Tibial artery (tissue), 4 donors: ENCODE measurements around the gene SSC5D.

Experiments used
- DNase-seq, 2 donors: peaks; one replicate each; pipeline ENCODE4 v3.0.0-alpha.2; 2019
- H3K27ac ChIP-seq, 2 donors: fragments of 200-600 bp; sonication (generic) in 1 of 2; 1 replicate in 1 of 2; 2 replicates in 1 of 2; pipeline ENCODE4 v1.5.1; 2018 to 2019; ENCODE audit warnings: mild to moderate bottlenecking in 1 of 2
- H3K27me3 ChIP-seq, 2 donors: fragments of 200-600 bp; sonication (generic) in 1 of 2; one replicate each; pipeline versions ENCODE4 v1.5.1 to v1.6.0; 2016 to 2019
- H3K36me3 ChIP-seq, 3 donors: fragments of 200-600 bp; sonication (generic) in 2 of 3; one replicate each; pipeline ENCODE4 v1.5.1; 2016 to 2019; ENCODE audit warnings: mild to moderate bottlenecking in 2 of 3
- H3K4me1 ChIP-seq, 4 donors: fragments of 200-600 bp; sonication (generic) in 2 of 4; 1 replicate in 3 of 4; 2 replicates in 1 of 4; pipeline ENCODE4 v1.5.1; 2016 to 2019
- H3K4me3 ChIP-seq, 2 donors: fragments of 200-600 bp; sonication (generic) in 1 of 2; 1 replicate in 1 of 2; 2 replicates in 1 of 2; pipeline ENCODE4 v1.5.1; 2018 to 2019; ENCODE audit warnings: mild to moderate bottlenecking in 2 of 2
- H3K9me3 ChIP-seq, 3 donors: fragments of 200-600 bp; sonication (generic) in 1 of 3; one replicate each; pipeline ENCODE4 v1.5.1; 2016 to 2019
- intact Hi-C: fragments of 100-400 bp; cut with DNase I; formaldehyde crosslinking; loops from one replicate; pipeline ENCODE4 v1.15.0; 2023; ENCODE audit warnings: low total_unique reads
- TF ChIP-seq, protein P1 (sequence below), 2 experiments: fragments of 200-600 bp in 1 of 2; fragments of 450-650 bp in 1 of 2; IDR thresholded peaks; one replicate each; pipeline ENCODE4 v1.5.1; 2017 to 2019; ENCODE audit warnings: antibody characterized with exemption in 2 of 2, mild to moderate bottlenecking in 1 of 2, moderate library complexity in 1 of 2

SSC5D gene

DNA sequence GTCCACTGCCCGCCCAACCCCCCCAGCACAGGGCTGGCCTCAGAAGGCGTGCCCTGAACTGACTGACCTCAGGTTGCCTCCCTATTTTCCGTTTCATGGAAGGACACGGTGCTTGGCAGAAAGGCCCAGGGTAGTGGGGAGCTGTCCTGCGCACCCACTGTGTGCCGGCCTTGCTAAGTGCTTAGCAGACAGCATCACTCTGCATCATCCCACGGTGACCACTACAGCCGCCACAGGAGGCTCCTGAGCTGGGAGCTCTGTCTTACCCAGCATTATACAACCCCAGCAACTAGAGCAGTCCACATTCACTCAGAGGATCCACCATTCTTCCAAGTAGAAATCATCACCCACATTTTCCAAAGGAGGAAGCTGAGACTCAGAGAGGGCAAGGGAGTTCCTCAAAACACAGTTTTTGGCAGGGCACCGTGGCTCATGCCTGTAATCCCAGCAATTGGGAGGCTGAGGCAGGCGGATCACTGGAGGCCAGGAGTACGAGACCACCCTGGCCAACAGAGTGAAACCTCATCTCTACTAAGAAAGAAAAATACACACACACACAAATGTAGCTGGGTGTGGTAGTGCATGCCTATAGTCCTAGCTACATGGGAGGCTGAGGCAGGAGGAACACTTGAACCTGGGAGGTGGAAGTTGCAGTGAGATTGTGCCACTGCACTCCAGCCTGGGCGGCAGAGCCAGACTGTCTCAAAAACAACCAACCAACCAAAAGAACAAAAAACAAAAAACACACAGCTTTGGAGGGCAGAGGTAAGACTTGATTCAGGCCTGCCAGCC lies 47.1 kb downstream of the SSC5D start:
- Histone ChIP-seq H3K27me3 (peaks cover 0 to 37% of the 10 kb centered on the region in 2 donors), H3K36me3 (no peaks in the 10 kb centered on the region), H3K9me3 (no peaks in the 10 kb centered on the region), H3K27ac (no peak overlapping the region), H3K4me3 (no peak overlapping the region), H3K4me1 (no peaks in the 10 kb centered on the region)
- TF ChIP-seq, protein P1, sequence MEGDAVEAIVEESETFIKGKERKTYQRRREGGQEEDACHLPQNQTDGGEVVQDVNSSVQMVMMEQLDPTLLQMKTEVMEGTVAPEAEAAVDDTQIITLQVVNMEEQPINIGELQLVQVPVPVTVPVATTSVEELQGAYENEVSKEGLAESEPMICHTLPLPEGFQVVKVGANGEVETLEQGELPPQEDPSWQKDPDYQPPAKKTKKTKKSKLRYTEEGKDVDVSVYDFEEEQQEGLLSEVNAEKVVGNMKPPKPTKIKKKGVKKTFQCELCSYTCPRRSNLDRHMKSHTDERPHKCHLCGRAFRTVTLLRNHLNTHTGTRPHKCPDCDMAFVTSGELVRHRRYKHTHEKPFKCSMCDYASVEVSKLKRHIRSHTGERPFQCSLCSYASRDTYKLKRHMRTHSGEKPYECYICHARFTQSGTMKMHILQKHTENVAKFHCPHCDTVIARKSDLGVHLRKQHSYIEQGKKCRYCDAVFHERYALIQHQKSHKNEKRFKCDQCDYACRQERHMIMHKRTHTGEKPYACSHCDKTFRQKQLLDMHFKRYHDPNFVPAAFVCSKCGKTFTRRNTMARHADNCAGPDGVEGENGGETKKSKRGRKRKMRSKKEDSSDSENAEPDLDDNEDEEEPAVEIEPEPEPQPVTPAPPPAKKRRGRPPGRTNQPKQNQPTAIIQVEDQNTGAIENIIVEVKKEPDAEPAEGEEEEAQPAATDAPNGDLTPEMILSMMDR (IDR thresholded peaks at IDR 0.05), result no peak
- DNase-seq, result no peak
- intact Hi-C loops, result no loop called here

DNA sequence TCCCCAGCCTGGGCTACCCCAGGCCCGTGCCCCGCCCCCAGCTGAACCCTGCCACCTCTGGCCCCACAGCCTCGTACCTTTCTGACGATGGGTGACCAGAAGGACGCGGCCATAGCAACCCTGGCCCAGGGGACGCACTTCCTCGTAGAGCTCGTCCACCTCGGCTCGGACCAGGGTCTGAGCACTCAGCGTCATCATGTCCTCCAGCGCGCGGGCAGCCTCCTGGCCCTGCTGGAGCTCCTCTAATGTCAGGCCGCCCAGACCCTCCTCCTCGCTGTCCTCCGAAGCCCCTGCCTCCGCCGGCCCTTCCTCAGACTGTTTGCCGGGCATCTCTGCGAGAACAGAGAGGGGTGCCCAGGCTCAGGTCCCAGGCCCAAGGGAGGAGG lies 47.7 kb downstream of the SSC5D start:
- H3K36me3 ChIP-seq, result no peaks in the 10 kb centered on the region
- TF ChIP-seq, protein P1 (IDR thresholded peaks at IDR 0.05), result no peak
- no peaks in the 10 kb centered on the region for H3K9me3 ChIP-seq
- H3K4me1 ChIP-seq, result no peaks in the 10 kb centered on the region
- H3K27me3 ChIP-seq, result peaks cover 0 to 39% of the 10 kb centered on the region in 2 donors
- no peak for DNase-seq
- no peak overlapping the region for H3K4me3 ChIP-seq
- intact Hi-C loops, result no loop called here
- no peak overlapping the region for H3K27ac ChIP-seq

DNA sequence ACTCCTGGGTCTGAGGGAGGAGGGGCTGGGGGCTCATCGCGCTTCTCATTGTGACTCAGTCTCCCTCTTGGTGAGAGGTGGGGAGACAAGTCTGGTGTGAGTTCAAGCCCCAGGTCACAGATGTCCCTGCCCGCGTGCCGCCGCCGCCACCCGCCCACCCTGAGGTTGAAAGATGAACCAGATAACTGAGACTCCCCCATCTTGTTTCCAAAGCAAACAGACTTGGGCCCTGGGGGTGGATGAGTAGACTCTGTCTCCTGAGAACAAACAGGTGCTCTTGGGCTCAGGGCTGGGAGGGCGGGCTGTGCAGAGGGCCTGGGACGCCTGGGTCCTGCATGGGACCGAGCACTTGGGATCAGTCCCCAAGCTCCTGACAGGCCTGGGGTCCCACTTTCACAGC lies 48.1 kb downstream of the SSC5D start:
- intact Hi-C loops, result no loop called here
- Histone ChIP-seq H3K4me3 (no peak overlapping the region), H3K36me3 (no peaks in the 10 kb centered on the region), H3K27ac (no peak overlapping the region), H3K27me3 (peaks cover 0 to 39% of the 10 kb centered on the region in 2 donors), H3K4me1 (no peaks in the 10 kb centered on the region), H3K9me3 (no peaks in the 10 kb centered on the region)
- no peak for DNase-seq
- TF ChIP-seq, protein P1 (IDR thresholded peaks at IDR 0.05), result no peak

DNA sequence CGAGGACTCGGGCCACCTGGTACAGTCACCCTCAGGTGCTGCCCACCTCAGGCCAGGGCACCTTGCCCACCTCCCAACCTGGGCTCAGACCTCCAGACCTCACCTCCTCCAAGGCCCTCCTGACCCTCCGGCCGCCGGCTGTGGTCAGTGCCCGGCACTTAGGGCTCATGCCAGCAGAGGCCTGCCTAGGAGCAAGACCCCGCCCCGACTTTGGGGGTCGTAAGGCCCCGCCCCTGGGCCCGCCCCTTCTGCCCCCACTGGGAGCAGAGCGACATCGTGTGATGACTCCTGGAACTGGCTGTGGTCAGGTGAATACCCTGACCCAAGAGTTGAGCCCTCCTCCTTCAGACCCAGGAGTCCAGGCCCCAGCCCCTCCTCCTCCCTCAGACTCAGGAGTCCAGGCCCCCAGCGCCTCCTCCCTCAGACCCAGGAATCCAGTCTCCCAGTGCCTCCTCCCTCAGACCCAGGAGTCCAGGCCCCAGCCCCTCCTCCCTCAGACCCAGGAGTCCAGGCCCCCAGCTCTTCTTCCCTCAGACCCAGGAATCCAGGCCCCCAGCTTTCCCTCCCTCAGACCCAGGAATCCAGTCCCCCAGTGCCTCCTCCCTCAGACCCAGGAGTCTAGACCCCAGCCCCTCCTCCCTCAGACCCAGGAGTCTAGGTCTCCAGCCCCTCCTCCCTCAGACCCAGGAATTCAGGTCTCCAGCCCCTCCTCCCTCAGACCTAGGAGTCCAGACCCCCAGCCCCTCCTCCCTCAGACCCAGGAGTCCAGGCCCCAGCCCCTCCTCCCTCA lies 48.9 kb downstream of the SSC5D start, which contains the start of gene SBK2:
SBK2 (minus strand) TSS at position 183 of the 790 bp plus-strand sequence. CDS start 839 bp downstream, outside the sequence.
- DNase-seq, result no peak
- no peak within 1 kb of the TSS for H3K27ac ChIP-seq

DNA sequence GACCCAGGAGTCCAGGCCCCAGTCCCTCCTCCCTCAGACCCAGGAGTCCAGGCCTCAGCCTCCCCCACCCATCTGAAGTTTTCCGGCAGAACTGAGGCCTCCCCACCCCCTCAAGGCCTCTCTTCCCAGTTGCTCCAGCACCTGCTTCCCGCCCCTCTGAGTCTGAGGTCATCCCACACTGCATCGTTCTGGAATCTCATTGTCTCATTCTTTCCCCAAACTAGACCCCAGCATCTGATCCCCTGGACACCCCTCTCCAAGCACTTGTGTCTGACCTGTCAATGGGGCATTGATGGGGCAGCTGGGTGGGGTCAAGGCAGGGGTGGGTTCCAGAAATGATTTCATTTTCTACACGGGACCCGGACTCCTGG lies 49.5 kb downstream of the SSC5D start:
- H3K4me3 ChIP-seq, result no peak overlapping the region
- no peak for DNase-seq
- TF ChIP-seq, protein P1 (IDR thresholded peaks at IDR 0.05), result no peak

More for the DNA sequence above, 48.9 kb downstream of the SSC5D start, which contains the start of gene SBK2:
- TF ChIP-seq, protein P1 (IDR thresholded peaks at IDR 0.05), result no peak
- Histone ChIP-seq H3K27me3 (peaks cover 0 to 39% of the 10 kb centered on the region in 2 donors), H3K4me3 (no peak within 1 kb of the TSS), H3K4me1 (no peaks in the 10 kb centered on the region), H3K9me3 (no peaks in the 10 kb centered on the region), H3K36me3 (no peaks in the 10 kb centered on the region)
- intact Hi-C loops, result no loop called here

More for the DNA sequence above, 49.5 kb downstream of the SSC5D start:
- H3K9me3 ChIP-seq, result no peaks in the 10 kb centered on the region
- H3K27me3 ChIP-seq, result peaks cover 0 to 39% of the 10 kb centered on the region in 2 donors
- intact Hi-C loops, result no loop called here
- no peaks in the 10 kb centered on the region for H3K36me3 ChIP-seq
- no peak overlapping the region for H3K27ac ChIP-seq
- no peaks in the 10 kb centered on the region for H3K4me1 ChIP-seq
